GM19455 (cell line): Measurements from ENCODE around the gene SORCS3.

Source experiments
- ATAC-seq: cut with Tn5 transposase; IDR thresholded peaks from one replicate; pipeline ENCODE4 v1.9.1; 2021; ENCODE audit not compliant: unreplicated experiment

The SORCS3 gene

GRCh38 chr10:104908581-104908980 is 267.5 kb downstream of the SORCS3 start:
- no peak for ATAC-seq

- no peak for ATAC-seq
Observed at GRCh38 chr10:104910712-104911111, 269.6 kb downstream of the SORCS3 start.

GRCh38 chr10:104913390-104913789 is 272.3 kb downstream of the SORCS3 start:
- ATAC-seq = no peak

GRCh38 chr10:104920476-104920875 is 279.4 kb downstream of the SORCS3 start:
- no peak for ATAC-seq

GRCh38 chr10:104921763-104922162 is 280.7 kb downstream of the SORCS3 start:
- no peak for ATAC-seq

- no peak for ATAC-seq
Observed at GRCh38 chr10:104922810-104923209, 281.7 kb downstream of the SORCS3 start.

- ATAC-seq = no peak
Observed at GRCh38 chr10:104923501-104923900, 282.4 kb downstream of the SORCS3 start.

- no peak for ATAC-seq
Observed at GRCh38 chr10:104924101-104924795, 283.2 kb downstream of the SORCS3 start.

GRCh38 chr10:104925232-104925851 is 284.3 kb downstream of the SORCS3 start:
- peak; percentile 51 for ATAC-seq

- ATAC-seq = no peak
Observed at GRCh38 chr10:104928734-104929133, 287.6 kb downstream of the SORCS3 start.

GRCh38 chr10:104931612-104932134 is 290.6 kb downstream of the SORCS3 start:
- ATAC-seq = no peak

- ATAC-seq = no peak
Observed at GRCh38 chr10:104935656-104936055, 294.6 kb downstream of the SORCS3 start.

GRCh38 chr10:104937567-104937966 is 296.5 kb downstream of the SORCS3 start:
- no peak for ATAC-seq

- ATAC-seq = no peak
Observed at GRCh38 chr10:104938031-104938430, 296.9 kb downstream of the SORCS3 start.

GRCh38 chr10:104941662-104942061 is 300.6 kb downstream of the SORCS3 start:
- ATAC-seq = no peak

GRCh38 chr10:104947314-104947713 is 306.2 kb downstream of the SORCS3 start:
- no peak for ATAC-seq

GRCh38 chr10:104957178-104957841 is 316.2 kb downstream of the SORCS3 start:
- no peak for ATAC-seq

- no peak for ATAC-seq
Observed at GRCh38 chr10:104966563-104967297, 325.6 kb downstream of the SORCS3 start.

GRCh38 chr10:104980368-104980767 is 339.3 kb downstream of the SORCS3 start:
- ATAC-seq = no peak

GRCh38 chr10:104981995-104982394 is 340.9 kb downstream of the SORCS3 start:
- no peak for ATAC-seq

- ATAC-seq = no peak
Observed at GRCh38 chr10:104988686-104989085, 347.6 kb downstream of the SORCS3 start.
